H4 (cell line): ENCODE data around the gene SRPK2. TPM values are rescaled to one million over a fixed set of nuclear protein-coding genes. Genes with fewer than 3 reads are reported as not detected.
A peak's percentile ranks its signal among the peaks of the same experiment; 100 is the strongest.

Source experiments
- DNase-seq: peaks from one replicate; pipeline ENCODE4 v3.0.0-alpha.2; 2015; ENCODE audit warnings: low spot score
- total RNA-seq: library from RNA; depleted of rRNA; stranded (reverse); fragments of >200 nt; shearing (Covaris generic); gene quantifications from 2 replicates; pipeline ENCODE4 v1.2.3, GENCODE V29; 2014

SRPK2 gene
- total RNA-seq, 1 experiment from 2014 or later: 44.0 TPM

DNA sequence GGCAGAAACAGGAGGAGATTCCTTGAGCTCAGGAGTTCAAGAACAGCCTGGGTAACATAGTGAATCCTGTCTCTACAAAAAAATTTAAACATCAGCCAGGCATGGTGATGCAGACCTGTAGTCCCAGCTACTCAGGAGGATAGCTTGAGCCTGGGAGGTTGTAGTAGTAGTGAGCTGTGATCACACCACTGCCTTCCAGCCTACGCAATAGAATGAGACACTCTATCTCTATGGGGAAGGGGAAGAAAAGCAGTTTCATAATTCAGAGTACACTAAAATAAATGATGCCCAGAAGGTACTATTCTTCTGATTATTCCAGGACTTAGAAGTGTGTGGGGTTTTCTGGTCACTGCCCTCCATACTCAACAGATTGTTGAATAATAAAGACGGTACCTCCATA, 197.4 kb downstream of the SRPK2 start:
- DNase-seq: no peak

DNA sequence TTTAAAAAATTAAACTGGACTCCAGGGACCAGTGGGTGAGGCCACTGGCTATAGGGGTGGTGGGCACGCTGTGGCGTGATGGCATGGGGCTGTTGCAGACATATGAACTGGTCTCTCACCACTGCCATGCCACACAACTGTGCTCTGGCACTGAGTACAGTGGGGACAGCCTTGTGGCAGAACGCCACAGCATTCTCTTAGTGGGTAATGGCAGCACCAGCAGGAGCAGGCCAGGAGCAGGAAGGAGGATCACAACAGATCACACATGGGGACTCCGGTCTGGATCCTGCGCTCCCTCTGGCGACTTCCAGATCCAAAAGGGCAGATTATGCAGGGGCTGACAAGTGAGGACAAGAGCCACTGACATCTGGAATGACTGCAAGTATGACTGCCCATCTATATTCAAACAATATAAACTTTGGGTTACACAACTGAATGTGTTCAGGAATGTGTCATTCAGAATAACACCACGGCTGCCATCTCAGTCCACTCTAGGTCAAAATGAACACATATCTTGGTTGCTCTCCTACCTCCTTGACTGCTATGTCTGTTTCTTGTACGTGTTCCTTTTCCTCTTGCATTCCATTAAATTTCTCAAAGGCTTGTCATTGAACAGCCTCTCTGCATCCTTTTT, 198.7 kb downstream of the SRPK2 start:
- DNase-seq: no peak

DNA sequence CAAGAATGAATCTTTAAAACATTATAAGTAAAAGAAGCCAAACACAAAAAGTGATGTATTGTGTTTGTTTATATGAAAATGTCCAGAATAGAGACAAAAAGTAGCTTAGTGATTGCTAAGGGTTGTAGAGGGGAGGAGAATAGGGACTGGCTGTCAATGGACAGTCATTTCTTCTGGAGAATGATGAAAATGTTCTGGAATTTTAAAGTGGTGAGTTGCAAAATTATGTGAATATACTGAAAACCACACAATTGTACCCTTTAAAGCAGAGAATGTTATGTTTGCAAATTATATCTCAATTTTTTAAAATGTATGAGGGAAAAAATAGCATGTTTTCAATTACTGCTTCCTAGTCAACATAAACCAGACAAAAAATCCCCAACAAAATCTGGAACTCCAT, 200.5 kb downstream of the SRPK2 start:
- no peak for DNase-seq

DNA sequence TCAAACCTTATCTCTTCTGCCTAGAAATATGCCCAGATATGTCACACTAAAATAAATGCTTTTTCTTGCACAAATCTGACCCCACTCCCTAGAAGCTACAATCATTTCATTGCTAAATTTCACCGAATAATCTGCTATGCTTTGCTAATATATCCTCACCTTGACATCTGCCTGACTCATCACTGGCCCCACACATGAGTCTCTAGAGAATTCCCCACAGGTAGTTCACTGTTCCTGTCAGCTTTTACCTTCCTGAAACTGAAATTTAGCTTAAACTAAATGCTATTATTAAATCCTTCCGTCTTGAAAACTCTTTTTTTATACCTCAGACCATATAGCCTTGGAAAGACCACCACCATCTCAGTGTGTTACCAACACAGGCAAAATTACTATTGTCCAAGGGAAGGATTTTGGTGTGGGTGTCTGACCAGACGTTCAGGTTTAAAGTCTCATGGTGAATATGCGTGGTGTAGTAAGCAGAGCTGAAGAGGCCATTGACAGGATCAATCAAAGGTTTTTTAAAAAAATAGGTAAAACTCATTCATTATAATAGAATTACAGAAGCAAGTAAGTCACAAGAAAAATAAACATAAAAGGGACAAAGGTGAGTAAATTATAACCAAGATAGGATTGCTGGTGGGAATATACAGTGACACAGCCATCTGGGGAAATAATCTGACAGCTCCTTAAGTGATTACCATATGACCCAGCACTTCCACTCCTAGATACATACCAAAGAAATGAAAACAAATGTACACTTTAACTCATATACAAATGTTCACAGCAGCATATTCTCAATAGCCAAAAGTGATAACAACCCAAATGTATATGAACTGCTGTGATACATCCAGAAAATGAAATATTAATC, 201.2 kb downstream of the SRPK2 start:
- DNase-seq: no peak

DNA sequence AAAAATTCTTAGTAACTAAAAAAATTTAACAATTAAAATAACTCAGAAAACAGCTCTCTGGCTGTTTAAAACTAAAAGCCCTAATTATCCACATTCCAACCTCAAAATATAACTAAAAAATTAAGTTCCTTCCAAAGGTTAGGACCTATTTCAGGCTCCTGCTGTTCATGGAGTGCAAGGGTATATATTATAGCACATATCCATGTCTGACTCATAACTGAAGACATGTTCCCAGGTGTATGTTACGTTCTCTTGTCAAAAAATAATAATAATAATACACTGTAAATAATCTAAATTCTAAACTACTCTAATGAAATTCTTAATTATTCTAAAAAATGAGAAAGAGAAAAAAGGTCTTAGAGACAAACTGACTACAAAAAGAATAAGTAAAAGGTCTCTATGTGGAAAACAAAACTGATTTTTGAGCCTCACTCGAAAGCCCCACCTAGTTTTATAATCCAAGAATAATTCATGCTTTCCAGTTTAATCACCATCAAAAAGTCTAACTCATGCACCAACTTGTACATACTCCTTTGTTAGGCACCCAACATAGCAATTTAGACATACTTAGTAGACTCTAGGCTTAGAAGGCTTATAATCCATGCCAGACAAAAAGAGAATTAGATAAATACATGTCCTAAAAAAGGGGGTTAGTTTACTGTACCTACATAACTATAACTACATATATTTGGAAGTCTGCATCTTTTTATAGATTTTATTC, 203.3 kb downstream of the SRPK2 start:
- no peak for DNase-seq

DNA sequence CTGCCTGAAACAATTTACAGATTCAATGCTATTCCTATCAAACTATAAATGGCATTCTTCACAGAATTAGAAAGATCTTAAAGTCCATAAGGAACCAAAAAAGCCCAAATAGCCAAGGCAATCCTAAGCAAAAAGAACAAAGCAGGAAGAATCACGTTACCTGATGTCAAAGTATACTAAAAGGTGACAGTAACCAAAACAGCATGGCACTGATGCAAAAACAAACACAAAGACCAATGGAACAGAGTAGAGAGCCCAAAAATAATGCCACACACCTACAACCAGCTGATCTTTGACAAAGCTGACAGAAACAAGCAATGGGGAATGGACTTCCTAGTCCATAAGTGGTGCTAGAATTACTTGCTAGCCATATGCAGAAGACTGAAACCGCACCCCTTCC, 208.7 kb downstream of the SRPK2 start:
- no peak for DNase-seq

DNA sequence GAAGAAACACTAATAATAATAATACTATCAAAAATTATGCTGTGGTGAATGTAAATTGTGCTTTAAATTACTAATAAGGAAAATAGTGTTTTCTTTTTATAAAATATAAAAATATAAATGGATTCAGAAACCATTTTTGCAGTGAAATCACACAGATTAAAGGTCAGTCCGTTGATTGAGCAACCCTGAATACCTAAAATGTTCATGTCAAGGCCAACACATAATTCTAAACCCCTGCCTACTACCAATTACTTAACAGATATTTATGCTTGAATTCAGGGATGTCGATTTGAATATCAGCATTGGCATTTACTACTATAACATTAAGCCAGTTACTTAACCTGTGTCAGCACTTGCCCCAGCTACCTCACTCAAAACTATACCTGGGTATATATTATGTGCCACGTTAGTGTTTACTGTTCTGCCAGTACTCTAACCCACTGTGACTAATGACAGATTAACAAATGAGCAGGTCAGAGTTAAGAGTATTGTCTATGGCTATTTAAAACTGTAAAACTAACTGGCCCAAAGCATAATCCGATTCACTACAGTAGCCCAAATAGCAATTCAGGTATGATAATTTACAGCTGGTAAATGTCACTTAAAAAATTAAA, 209.7 kb downstream of the SRPK2 start:
- DNase-seq: no peak

DNA sequence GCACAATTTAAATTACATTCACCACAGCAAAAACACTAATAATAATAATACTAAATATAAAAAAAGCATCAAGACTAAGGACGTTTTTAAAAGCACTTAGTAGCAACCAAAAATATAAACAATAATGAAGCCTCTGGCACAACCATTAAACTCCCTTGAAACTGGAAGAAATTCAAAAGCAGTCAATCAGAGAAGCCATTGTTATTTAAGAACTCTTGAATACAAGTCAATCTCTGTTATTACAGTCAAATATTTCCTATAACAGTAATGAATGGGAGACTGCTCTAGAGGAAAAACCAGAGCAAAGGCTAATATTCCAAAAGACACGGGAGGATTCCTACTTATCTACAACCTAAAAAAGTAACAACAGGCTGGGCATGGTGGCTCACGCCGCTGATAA, 210.5 kb downstream of the SRPK2 start:
- no peak for DNase-seq

DNA sequence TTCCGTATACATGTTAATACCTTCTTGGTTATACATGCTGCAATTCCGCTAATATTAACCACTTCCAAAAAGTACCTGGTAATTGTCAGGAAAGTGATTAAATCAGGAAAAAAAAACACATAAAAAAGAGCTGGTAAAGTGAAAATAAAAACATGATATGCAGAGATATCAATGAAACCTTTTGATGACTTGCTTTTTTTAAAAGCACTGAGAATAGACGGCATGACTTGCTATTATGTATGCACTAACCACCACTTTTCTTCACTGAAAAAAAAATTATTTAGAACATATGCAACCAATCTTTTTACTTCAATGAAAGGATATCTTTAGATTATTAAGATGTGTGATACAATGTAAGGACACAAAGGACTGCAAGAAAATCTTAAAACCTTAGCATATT, 211.7 kb downstream of the SRPK2 start:
- no peak for DNase-seq

DNA sequence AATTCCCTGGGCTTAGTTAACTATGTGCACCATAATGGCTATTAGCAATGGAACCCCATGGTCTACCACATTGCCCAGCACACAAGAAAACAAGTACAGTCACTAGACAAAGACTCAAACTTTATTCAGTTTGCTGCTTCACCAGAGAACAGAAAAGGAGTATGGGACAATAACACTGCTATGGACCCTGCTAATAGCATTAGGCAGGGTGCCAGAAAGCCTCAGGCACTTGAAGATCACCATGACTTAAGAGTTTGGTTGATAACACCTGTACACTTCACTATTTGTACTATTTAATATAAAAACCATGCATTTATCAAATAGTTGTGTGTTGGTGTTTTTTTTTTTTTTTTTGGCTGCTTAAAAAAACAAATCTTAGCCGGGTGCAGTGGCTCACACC, 215.1 kb downstream of the SRPK2 start:
- no peak for DNase-seq

DNA sequence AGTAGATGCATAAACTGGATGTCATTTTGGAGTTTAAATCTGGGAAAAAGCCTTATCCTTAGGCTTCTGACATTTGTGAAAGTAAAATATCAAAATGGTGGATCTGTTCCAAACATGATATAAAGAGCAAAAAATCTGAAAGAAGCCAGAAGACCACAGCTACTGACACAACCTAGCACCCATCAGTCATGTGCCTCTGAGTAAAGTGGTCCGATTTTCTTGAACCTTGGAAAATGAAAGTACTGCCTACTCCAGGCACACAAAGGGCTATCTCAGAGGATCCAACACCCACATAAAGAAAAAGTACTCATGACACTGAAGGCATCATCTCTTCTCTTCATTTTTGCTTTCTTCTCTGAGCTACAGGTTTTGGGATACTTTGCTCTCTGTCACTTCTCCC, 224.0 kb downstream of the SRPK2 start:
- DNase-seq: no peak

DNA sequence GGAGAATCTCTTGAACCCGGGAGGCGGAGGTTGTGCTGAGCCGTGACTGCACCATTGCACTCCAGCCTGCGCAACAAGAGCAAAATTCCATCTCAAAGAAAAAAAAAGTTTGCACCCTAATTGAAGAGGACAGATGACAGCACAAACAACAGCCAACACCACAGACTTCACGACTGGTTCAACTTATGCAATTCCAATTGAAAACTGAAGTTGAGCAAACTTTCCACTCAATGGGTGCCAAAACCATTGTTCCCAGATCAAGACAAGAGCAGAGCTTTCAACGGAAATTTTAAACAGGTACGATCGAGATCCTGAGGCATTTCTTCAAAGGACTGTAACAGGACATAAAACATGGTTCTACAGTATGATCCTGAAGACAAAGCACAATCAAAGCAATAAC, 225.0 kb downstream of the SRPK2 start:
- no peak for DNase-seq

DNA sequence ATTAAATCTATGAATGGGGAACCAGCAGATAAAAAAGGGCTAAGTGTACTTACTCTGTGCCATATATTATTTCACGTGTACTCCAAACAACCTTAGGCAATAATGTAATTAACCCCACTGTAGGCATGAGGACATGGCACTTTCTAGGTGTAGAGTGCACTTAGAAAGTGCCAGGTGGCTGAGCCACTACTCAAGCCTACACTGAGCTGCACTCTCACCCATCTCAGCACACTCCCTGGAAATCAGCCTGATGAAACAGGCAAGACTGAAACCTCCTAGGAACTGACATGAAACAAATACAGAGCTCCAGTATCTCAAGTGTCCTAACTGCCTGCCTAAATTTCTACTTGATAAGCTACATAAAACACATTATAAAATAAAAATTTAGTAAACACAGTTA, 227.4 kb downstream of the SRPK2 start:
- DNase-seq: no peak

DNA sequence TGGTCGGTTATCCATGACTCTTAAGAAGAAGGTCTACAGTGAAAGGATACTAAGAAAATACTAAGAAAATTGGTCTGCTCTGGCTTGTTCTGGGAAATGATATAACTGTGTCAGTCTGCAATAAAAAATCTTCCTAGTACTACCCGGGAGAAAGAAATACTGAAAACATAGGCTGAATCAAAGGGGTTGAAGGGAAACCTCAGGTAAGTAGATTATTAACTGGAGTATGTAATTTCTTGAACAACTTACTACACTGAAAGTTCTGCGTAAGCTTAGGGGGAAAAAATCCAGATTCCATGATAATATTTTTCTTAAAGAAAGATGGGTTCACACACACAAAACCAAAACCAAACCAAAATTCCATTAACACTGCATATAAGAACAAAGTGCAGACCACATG, 231.4 kb downstream of the SRPK2 start:
- DNase-seq: no peak

DNA sequence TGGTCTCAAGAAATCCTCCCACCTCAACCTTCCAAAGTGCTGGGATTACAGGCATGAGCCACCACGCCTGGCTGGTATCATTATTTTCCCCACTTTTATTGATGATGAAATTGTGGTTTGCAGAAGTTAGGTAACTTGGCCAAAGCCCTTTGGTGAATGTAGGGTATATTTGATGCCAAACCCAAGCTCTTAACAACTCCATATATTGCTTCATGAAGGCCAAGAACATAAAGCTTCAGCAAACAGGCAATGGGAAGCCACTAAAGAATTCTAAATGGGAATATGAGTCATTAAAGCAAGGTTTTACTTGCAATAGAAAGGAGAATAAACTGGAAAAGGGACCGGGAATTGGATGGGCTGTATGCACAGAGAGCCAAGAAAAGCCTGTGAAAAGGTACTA, 232.0 kb downstream of the SRPK2 start:
- DNase-seq: no peak

DNA sequence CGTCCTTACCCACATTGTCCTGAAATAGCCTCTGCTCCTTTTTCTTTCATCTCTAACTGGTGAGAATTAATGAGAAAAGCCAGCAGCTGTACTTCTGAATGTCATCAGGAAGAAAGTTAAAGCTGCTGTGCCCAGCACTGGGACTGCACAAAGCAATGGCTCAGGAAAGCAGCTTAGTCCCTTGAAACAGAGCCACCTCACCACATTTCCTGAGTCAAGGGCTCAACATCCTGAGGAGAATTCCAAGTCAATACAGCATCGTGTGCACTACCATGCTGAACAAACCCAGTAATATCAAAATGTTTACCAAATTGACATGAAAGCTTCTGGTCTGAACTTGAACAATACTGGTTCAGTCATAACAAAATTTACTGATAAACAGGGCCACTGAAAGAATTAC, 234.6 kb downstream of the SRPK2 start:
- no peak for DNase-seq

DNA sequence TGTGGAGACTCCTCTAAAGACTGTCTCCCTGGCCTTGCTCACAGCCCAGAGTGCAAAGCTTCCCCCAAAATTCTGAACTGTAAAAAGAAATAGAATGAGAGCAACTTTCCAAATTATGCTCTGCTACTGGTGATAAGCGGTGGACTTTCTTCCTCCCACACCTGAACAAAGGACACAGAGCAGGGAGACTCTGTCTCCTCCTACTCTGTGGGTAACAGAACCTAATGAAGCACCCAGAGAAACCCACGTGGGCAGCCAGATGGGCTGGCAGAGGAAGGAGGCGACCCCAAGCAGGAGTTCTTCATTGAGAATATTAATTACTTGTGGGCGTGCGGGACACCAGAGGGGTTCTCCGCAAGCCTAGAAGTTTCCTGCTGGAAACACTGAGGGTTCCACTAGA, 235.2 kb downstream of the SRPK2 start:
- DNase-seq: no peak

DNA sequence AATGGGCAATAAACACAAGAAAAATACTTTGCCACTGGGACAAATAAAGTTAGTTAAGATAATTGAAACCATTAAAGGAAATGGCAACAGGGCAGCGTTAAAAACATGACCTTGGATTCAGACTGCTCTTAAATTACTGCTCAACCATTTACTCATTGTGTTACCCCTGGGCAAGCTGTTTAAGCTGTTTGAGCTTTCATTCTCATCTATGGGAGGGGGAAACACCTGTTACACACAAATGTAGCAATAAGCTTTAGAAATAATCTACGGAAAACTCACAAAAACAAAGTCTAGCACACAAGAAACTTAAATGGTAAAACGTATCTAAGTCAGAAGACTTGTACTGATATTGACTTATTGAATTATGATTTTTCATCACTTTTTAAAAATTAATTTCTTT, 237.6 kb downstream of the SRPK2 start:
- no peak for DNase-seq

DNA sequence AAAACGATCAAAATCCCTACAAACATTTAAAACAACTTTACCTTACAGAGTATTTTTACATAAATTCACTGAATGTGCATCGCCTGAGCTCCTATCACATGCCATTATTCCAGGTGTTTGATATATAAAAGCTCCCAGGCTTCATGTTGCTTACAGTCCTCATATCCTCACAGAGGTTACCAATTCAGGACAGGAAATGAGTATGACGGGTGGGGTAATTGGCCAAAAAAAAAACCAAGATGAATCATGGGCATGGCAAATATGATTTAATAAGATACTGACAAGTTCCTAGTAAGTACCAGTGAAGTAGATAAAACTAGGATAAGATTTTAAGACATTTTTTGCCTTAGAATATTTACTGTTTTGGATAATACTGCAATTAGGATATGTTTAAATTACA, 238.9 kb downstream of the SRPK2 start:
- DNase-seq: no peak

DNA sequence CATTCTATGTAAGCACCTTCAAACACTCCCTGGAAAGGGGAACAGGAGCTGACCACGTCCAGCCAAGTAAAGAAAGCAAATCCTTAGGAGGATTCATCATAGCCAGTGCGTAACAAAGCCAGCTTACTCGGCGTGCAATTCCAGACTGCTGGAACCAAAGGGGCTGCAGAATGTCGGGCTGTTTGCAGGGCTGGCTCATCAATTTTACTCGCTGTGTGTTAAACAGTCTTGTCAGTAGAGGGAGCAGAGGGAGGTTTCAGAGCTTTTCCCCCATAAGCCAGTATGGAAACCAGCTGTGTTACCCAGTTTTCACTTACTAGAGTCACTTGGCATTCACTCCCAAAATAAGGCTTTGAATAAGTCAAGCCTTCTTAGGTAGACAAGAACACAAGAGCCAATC, 247.7 kb downstream of the SRPK2 start:
- DNase-seq: peak; percentile 27

DNA sequence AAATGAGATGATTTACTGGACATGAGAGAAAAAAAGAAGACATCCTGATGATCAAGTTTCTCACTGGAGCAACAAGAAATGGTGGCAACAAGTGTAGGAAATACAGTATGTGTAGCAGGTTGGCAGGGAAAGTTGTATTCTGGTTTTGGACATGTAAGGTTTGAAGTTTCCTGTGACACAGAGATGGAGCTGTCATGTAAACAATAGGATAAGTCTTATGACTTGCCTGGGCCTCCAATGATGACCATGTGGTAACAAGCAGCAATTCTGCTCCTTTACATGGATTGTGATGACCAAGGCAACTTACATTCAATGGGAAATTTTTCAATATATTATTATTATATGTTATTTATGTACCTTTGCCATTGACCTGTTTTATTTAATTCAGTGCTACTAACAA, 249.3 kb downstream of the SRPK2 start:
- DNase-seq: no peak

DNA sequence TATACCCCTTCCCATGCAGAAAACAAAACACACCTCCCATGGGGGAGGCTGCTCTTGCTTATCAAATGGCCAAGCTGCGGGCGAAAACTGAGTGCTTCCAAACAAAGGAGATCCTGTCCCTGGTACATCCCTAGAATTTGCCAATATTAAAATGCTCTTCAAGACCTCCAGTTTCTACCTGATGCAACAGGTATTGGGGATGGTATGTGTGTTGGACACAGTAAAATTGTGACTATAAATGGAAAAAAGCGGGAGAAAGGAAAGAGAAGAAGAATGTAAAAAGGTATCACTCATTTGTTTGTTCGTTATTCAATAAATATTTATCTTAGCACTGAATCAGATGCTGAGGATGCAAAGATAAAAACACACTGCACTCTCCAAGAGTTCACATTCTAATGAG, 250.8 kb downstream of the SRPK2 start:
- DNase-seq: no peak

DNA sequence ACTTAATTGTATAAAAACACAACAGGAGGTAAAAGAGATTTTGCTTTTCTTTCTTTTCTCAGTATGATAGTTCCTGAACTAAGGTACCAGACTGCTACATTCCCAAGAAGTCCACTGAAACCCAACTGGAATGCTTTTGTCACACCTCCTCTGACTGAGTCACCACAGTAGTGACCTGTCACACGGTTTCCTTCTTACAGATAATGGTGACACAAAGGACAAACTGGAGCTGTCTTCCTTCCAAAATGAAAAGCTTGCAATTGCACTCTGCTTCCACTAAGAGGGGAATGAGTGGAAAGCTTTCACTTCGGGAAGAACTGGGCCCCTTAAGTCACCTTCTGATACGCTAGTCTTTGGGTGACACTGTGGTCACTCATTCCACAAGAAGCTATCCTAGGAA, 252.5 kb downstream of the SRPK2 start:
- DNase-seq: peak; percentile 18
